HG03521 (cell line): ENCODE data around the gene LCN1.
"Not testable (repeated sequence)": the region's sequence is repeated elsewhere in the genome, so short reads cannot be mapped to it uniquely, and the experiment has no call there.

ENCODE experiments used
- ATAC-seq: cut with Tn5 transposase; IDR thresholded peaks from one replicate; pipeline ENCODE4 v1.9.1; 2021; ENCODE audit warnings: mild to moderate bottlenecking, moderate library complexity; ENCODE audit not compliant: unreplicated experiment

The LCN1 gene

GRCh38 chr9:135522137-135522877 lies 1.1 kb downstream of the LCN1 start:
- ATAC-seq: no peak

- no peak for ATAC-seq
These were observed 1.7 kb downstream of the LCN1 start for GRCh38 chr9:135522931-135523330.

DNA sequence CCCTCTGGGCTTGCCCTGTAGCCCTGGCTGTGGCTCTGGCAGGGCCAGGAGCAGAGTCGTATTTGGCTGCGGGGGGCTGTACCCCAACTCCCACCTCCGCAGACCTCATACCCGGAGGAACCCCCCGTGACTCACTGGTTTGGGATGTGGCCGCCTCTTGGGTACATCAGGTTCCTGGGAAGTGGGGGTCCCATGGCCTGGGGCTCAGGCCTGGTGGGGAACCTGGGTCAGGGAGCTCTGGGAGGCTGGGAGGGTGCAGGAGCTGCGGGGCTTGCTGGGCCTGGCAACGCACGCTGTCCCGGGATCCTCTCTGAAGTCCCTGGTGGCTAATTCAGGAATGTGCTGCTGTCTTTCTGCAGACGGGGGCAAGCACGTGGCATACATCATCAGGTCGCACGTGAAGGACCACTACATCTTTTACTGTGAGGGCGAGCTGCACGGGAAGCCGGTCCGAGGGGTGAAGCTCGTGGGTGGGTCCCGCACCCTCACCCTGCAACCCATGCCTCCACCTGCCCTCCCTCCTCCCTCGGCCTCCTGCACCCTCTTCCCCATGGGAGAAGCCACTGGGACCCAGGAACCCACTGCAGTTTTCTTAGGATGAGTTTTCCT lies 2.4 kb downstream of the LCN1 start:
- ATAC-seq: no peak

GRCh38 chr9:135524130-135524861 lies 3.1 kb downstream of the LCN1 start:
- ATAC-seq: no peak

DNA sequence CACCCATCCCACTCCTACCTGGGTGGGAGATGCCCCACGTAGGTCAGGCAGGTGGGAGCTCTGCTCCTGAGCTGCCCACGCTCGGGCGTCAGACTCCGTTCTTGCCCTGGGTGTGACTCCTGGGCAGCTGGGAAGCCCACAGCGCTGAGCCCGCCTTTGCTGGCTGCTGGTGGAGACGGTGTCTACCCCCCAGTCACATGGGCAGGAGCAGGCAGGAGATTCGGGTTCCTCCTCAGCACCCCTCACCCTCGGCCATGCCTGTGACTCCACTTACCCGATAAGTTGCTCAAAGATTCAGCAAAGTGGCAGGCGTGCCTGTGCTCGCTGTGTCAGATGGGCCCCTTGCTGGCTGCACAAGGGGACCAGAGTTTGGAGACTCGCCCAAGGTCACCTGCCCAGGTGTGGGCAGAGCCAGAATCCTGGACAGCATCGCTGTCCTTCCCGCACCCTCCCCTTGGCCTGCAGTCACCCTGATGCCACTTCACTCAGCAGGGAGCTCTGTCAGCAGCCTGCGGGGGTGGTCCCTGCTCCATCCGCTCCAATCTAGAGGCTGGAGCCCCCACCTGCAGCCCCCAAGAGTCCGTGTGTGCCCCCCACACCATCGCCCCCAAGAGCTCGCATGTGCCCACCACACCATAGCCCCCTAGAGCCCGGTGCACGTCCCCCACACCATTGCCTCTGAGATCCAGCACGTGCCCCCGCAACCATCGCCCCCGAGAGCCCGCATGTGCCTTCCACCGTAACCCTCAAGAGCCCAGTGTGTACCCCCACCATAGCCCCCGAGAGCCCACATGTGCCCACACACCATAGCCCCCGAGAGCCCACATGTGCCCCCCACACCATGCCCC lies 4.2 kb downstream of the LCN1 start:
- ATAC-seq: no peak

DNA sequence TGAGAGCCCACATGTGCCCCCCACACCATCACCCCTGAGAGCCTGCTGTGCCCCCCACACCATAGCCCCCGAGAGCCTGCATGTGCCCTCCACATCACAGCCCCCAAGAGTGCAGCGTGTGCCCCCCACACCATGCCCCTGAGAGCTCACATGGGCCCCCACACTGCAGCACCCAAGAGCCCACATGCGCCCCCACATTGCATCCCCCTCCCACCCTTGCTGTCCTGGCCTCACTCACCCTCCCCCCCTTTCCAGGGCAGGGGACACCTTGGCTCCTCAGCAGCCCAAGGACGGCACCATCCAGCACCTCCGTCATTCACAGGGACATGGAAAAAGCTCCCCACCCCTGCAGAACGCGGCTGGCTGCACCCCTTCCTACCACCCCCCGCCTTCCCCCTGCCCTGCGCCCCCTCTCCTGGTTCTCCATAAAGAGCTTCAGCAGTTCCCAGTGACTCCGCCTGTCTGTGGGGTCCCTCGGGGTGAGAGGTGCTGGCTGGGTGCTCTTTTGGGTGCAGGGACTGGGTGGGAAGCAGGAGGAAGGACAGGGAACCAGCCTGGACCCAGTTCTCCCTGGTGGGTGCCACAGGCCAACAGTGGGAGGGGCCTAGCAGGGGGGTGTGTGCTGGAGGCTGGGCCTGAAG lies 5.0 kb downstream of the LCN1 start:
- ATAC-seq: no peak

- no peak for ATAC-seq
These were observed 5.7 kb downstream of the LCN1 start for GRCh38 chr9:135526730-135527571.

DNA sequence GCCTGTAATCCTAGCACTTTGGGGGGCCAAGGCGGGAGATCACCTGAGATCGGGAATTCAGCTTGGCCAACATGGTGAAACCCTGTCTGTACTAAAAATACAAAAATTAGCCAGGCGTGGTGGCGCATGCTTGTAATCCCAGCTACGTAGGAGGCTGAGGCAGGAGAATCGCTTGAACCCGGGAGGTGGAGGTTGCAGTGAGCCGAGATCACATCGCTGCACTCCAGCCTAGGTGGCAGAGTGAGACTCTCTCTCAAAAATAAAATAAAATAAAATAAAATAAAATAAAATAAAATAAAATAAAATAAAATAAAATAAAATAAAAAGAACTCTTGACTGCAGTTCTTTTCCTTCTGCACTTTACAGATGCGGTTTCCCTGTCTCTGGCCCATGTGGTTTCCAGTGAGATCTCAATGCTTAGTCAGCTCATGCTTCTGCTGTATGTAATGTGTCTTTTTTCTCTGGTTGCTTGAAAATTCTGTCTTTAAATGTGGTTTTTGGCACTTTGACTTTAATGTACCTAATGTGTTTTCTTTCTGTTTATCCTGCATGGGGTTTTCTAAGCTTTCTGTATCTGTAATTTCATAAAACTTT lies 7.7 kb downstream of the LCN1 start:
- ATAC-seq: not testable (repeated sequence)

- ATAC-seq: no peak
These were observed 8.9 kb downstream of the LCN1 start for GRCh38 chr9:135530146-135530545.

DNA sequence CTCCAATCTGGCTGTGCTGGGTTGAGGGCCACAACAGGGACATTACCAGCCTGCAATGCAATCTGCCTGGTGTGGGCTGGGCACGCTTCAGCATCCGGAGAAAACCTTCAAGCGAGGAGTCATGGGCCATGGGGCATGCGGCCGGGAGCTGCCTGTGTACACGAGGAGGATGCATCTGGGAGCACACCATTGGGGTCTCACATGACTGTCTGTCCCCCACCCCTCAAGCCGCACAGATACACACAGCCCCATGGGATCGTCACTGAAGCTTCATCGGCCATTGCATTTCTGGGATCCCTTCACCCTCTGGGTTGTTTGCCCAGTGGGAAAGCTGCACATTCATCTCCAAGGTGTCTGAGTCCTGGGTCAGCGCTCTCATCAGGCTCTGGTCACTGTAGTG lies 9.9 kb downstream of the LCN1 start:
- no peak for ATAC-seq

DNA sequence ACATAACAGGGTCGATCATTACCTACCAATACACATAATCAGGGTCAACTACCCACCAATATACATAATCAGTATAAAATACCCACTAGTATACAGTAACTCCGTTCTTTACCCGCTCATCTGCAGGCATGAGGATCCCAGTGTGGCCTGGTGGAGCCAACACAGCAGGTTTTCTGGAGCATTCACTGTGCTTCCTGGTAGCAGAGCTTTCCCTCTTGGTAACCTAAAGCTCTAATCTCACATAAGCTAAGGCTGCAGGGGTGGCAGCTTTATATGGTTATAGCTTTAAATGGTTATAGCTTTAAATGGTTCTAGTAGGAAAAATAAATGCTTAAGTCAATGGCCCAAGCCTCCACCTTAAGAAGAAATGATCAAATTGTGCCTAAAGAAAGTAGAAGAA lies 11.9 kb downstream of the LCN1 start:
- ATAC-seq: no peak

DNA sequence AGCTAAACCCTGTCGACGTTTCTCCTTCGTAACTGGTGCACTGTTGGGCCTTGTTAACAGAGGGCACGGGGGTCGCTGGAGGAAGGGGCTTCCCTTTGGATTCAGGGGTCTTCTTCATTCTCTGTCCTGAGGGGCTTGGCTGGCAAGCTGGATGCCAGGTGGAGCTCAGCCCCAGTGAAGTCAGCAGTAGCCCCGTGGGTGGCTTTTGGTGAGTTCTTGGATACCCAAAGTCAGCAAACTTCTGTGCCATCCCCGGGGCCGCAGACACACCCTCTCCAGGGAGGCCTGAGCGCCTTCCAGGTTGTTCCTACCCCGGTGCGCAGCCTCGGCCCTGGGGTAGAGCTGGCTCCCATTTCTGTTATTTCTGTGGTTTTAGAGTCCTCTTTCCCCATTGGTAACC lies 12.4 kb downstream of the LCN1 start:
- no peak for ATAC-seq

DNA sequence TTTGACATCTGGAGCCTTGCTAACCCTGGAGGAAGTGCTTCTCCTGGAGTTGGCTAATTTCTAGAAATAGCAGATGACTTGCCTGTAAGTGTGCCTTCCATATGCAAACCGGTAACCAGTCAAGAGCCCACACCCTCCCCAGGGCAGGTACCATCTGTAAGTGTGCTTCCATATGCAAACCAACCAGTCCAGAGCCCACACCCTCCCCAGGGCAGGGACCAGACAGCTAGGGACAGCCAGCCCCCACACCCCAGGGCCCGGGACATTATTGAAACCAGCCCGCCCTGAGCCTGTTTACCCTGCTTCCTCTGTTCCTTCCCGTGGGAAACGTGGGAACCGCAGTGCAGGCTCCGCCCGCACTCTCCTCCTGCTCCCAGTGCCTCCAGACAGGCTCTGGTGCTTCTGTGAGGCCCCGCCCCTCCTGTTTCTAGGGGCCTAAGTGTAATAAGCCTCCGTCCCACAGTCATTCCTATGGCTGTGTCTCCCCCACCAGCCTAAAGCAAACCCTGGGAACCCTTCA lies 13.0 kb downstream of the LCN1 start:
- ATAC-seq: not testable (repeated sequence)

DNA sequence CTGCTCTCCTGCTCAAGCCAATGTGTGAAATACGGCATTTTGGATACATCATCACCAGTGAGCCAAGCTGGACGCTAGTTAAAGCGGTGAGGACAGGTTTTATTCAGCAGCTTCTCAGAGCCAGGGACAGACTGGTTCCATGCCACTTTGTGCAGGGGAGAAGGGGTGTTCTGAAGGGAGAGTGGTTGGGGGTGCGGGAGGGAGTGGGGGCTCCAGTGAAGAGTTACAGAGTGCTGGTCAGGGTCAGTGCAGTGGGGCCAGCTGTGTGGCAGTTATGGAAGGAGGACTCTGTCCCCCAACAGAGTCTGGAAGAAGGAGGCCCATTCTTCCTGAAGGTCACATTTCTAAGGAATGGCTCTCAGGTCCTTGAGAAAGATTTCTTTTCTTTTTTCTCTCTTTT lies 13.6 kb downstream of the LCN1 start:
- not testable (repeated sequence) for ATAC-seq

GRCh38 chr9:135535631-135536030 lies 14.4 kb downstream of the LCN1 start:
- ATAC-seq: not testable (repeated sequence)

DNA sequence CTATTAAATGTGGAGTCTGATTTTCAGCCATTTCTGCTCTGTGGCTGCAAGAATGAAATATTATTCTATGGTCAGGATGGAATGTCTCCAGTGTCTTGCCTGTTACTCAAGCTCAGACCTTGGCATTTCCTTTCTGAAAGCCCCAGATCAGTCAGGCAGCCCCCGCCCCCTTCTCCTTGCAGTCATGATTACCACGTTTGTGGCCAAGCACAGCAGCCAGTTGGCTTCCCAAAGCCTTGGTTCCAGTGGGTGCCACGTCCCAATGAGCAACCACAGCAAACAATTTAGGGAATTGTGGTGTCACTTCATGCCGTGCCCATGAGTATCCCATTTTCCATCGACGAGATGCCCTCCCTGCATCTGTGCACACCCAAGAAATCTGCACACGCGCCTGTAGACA lies 15.0 kb downstream of the LCN1 start:
- ATAC-seq: no peak

GRCh38 chr9:135543262-135543894 lies 22.1 kb downstream of the LCN1 start:
- not testable (repeated sequence) for ATAC-seq

- ATAC-seq: no peak
These were observed 23.9 kb downstream of the LCN1 start for GRCh38 chr9:135544981-135545635.
